GM18867 (cell line): ENCODE results near the gene MARK3.

Source experiments
- ATAC-seq: cut with Tn5 transposase; IDR thresholded peaks from one replicate; pipeline ENCODE4 v1.9.1; 2021; ENCODE audit warnings: mild to moderate bottlenecking, moderate library complexity; ENCODE audit not compliant: unreplicated experiment

Gene MARK3

GRCh38 chr14:103535081-103535890, 150.1 kb downstream of the MARK3 start:
- no peak for ATAC-seq

- ATAC-seq, result no peak
Measured at GRCh38 chr14:103535891-103536565, 150.8 kb downstream of the MARK3 start.

GRCh38 chr14:103536693-103537092, 151.5 kb downstream of the MARK3 start:
- ATAC-seq, result no peak

GRCh38 chr14:103537175-103537990, 152.2 kb downstream of the MARK3 start:
- ATAC-seq, result no peak

- ATAC-seq, result no peak
Measured at GRCh38 chr14:103538291-103539055, 153.3 kb downstream of the MARK3 start.

GRCh38 chr14:103539056-103539825, 154.0 kb downstream of the MARK3 start:
- no peak for ATAC-seq

- no peak for ATAC-seq
Measured at GRCh38 chr14:103540821-103541708, 155.8 kb downstream of the MARK3 start.

- ATAC-seq, result no peak
Measured at GRCh38 chr14:103541709-103542604, 156.7 kb downstream of the MARK3 start.

- ATAC-seq, result no peak
Measured at GRCh38 chr14:103542605-103543088, 157.4 kb downstream of the MARK3 start.

- no peak for ATAC-seq
Measured at GRCh38 chr14:103543140-103543539, 157.9 kb downstream of the MARK3 start.

- no peak for ATAC-seq
Measured at GRCh38 chr14:103543721-103544387, 158.6 kb downstream of the MARK3 start.

GRCh38 chr14:103544388-103545218, 159.4 kb downstream of the MARK3 start:
- no peak for ATAC-seq

GRCh38 chr14:103545219-103545914, 160.2 kb downstream of the MARK3 start:
- no peak for ATAC-seq

- ATAC-seq, result no peak
Measured at GRCh38 chr14:103545915-103546651, 160.9 kb downstream of the MARK3 start.
